GM19193 (cell line): Measurements from ENCODE around the gene CD22.
A peak's percentile ranks its signal among the peaks of the same experiment; 100 is the strongest.

Experiments used
- POLR2A ChIP-seq: IDR thresholded peaks from 4 replicates; pipeline ENCODE4 v1.6.1; 2011; ENCODE audit not compliant: insufficient read depth, insufficient read length; ENCODE audit errors: extremely low read depth

Gene CD22

GRCh38 chr19:35328851-35329285 is at the start of gene CD22:
Gene CD22, plus strand, starts transcription at chr19:35329187. Its CDS starts 2,854 bp downstream, at chr19:35332041.
- TF ChIP-seq POLR2A = peak; percentile 87

- no peak for TF ChIP-seq POLR2A
Measured at GRCh38 chr19:35279374-35279773, 49.6 kb upstream of the CD22 start.

- no peak for TF ChIP-seq POLR2A
Measured at GRCh38 chr19:35279985-35280821, 48.8 kb upstream of the CD22 start.

GRCh38 chr19:35281303-35281702 is 47.7 kb upstream of the CD22 start:
- no peak for TF ChIP-seq POLR2A

GRCh38 chr19:35284153-35285094 is 44.6 kb upstream of the CD22 start:
- no peak for TF ChIP-seq POLR2A

GRCh38 chr19:35285095-35285449 is 43.9 kb upstream of the CD22 start:
- TF ChIP-seq POLR2A = no peak

- TF ChIP-seq POLR2A = no peak
Measured at GRCh38 chr19:35287713-35288112, 41.3 kb upstream of the CD22 start.

- no peak for TF ChIP-seq POLR2A
Measured at GRCh38 chr19:35288331-35288730, 40.7 kb upstream of the CD22 start.

- TF ChIP-seq POLR2A = no peak
Measured at GRCh38 chr19:35288906-35289305, 40.1 kb upstream of the CD22 start.

GRCh38 chr19:35290381-35291127 is 38.4 kb upstream of the CD22 start:
- no peak for TF ChIP-seq POLR2A

GRCh38 chr19:35291259-35291658 is 37.7 kb upstream of the CD22 start:
- no peak for TF ChIP-seq POLR2A

- TF ChIP-seq POLR2A = no peak
Measured at GRCh38 chr19:35291916-35292315, 37.1 kb upstream of the CD22 start, which contains the start of gene MAG. Gene MAG, plus strand, starts transcription at chr19:35292161. Its CDS starts 3,248 bp downstream, at chr19:35295409.

- TF ChIP-seq POLR2A = no peak
Measured at GRCh38 chr19:35292421-35293362, 36.3 kb upstream of the CD22 start.

- no peak for TF ChIP-seq POLR2A
Measured at GRCh38 chr19:35293363-35293739, 35.6 kb upstream of the CD22 start.
